NAMALWA (cell line): ENCODE measurements around the gene SHOC2.
A peak's percentile ranks its signal among the peaks of the same experiment; 100 is the strongest.

Experiments used
- DNase-seq: peaks from one replicate; pipeline ENCODE4 v3.0.0-alpha.2; 2015; ENCODE audit warnings: low spot score

SHOC2 gene

DNA sequence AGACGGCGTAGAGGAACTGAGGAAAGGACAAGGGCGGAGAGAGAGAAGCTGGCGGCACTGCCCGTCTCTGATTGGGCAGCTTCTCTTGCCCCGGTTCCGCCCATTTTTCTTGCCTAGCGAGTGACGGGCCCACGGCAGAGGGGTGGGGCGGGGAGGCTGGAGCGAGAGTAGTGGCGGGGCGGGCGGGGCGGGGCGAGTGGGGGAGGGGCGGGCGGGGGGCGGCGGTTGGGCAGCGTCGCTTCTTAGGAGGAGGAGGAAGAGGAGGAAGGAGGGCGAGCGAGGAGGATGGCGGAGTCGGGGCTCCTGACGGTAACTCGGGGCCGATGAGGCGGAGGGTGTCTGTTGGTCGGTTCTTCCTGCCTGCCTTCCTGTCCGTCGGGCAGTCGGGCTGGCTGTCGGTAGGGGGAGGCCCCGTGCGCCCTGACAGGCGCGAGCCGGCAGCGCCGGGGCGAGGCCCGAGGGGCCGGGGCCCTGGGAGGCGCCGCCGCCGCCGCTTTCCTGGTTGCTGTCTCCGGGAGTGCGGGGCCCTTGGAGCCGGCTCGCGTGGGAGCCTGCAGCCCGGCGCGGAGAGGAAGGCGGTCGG lies at the start of gene SHOC2:
Gene SHOC2 (plus strand): TSS at position 256 of the 583 bp plus-strand sequence. CDS start 44,755 bp downstream, outside the sequence.
- DNase-seq: no peak

DNA sequence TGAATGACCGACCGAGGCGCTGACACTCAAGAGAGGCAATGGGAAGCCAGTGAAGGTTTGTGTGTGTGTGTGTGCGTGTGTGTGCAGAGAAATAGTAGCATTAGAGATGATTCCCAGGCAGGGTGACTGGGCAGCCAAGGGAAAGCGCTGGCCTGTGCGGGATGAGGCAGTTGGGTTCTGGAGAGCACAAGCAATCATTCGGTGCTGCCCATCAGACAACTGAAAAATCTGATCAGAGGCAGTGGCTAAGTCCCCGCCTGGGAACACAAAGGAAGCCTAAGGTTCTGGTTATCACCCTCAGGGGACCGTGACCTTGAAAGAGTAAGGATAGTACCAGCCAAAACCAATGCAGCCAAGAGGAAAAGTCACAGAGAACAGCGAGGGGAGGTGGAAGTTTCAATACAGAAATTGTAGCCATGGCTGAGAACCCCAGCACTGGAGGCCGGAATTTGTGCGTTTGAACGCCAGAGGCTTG lies 48.5 kb upstream of the SHOC2 start:
- DNase-seq: no peak

DNA sequence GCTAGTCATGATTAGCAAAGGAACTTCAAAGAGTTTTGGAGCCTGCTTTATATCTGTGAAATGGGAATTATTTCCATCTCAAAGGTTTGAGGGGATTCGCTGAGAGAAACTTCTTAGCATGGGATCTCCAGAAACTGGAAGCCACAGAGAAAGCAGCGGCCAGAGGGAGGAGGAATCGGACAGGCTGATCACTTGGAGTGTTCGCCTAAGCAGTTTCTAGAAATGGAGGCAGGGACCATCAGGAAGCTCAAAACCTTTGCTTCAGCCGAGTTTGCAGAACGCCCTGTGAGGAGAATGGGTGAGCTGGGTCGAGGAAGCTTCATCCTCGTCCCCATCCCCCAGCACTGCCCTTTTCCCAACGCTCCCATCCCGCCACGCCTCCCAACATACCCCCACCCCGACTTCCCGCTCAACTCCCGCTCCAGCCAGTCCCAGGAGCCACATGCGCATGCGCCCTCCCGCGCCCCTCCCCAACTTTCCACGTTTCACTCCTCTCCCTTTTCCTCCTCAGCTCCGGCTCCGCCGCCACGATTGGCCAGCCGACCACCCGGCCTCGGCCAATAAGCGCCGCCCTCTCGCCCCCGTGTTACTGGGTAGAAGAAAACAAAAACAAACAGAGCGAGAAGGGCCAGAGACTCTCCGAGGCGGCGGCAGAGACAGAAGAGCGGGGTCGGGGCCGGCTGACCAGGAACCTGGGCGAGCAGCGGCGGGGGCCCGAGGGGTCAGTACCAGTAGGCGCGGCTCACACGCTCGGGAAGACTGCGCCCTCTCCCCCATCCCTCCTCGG lies 47.9 kb upstream of the SHOC2 start, which contains the start of gene PDCD4:
Gene PDCD4 (plus strand): TSS at position 631 of the 787 bp plus-strand sequence. CDS start 4,100 bp downstream, outside the sequence.
- DNase-seq: peak; percentile 96

DNA sequence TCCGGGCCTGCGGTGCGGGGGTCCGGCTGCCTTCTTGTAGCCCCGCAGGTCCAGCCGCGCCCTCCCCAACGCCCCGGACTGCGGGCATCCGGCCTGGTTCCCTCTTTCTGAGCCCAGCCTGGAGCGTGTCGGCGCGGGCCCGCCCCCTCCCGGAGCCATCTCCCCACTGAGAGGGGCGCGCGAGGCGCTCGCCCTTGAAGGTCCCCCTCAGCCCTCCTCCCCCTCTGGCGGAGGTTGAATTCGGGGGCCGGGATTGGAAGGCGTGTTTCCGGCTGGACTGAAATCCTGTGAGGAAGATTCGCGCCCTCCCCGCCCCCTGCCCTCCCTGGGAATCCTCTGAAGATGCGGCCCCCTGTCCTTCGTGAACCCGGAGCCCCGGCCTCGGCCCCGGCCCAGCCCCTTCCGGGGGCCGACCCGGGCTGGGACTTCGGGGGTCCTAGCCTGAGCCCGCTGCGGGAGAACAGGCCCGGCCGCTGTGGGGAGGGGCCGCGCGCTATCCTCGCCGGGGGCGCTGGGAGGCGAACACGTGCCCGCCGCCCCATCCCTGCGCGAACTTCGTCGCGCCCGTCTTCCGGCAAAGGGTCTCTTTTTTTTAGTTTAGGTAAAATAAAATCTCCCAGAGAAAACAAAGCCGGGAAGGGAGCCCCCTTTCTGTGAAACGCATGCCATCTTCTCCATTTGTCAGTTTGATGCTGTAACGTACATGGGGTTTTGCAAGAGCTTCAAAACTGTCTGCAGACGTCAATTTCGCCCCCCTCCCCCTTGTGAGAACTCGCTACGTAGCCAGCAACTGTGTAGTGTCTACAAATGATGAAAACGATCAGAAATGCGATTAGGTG lies 47.0 kb upstream of the SHOC2 start:
- DNase-seq: peak; percentile 94

DNA sequence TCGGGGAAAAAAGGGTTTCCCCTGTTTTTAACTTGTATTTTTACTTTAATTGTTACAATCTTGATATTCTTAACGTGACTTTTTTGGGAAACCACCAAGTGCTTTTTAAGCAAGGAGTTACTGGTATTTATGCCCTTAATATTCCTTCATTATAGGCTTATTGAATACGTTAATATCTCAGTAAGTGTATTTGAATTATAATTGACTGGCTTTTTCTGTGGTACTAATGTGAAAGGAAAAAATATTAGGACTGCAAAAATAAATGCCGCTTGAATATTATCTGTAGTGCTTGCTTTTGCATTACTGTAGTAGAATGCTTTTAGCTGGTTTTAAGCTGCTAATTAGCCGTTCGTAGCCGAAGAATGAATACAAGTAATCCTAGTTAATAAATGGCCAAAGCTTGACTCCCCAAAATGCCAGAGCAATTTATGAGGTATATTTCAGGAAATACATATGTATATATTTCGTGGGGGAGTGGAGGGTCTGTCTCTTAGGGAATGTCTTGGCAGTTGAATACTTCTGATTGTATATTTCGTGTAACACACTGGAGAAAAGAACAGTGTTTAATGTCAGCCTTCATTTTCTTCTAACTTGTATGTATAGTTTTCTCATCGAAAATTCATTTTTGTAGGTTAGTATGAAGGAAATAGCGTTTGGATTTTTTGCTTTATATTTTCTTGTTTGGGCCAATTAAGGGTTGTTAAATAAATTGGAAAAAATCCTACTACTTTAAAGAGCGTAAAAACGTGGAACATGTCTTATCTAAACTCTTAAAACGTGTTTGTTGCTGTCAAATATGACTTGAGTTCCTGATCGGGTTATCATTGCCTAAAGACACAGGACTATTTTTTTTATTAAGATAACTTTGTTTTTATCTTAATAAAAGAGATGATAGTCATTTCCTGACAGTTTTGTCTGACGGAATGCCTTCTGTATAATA lies 46.1 kb upstream of the SHOC2 start:
- peak; percentile 54 for DNase-seq

DNA sequence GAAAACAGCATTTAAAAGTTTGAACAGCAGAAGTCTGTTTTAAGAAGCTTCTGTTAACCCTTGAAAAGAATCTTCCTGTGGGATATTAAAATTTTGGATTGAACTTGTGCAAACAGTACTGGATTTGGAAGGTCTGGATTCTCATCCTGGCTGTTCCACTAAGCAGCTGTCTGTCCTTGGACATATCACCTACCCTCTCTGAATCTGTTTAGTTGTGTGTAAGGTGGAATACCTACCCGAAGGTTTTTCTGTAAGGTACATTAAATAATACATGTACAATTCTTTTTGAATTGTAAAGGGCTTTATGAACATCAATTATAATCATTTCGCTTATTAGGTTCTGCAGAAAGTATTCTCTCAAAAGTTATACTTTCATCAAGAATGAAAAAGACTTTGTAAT lies 45.5 kb upstream of the SHOC2 start:
- DNase-seq: peak; percentile 27

DNA sequence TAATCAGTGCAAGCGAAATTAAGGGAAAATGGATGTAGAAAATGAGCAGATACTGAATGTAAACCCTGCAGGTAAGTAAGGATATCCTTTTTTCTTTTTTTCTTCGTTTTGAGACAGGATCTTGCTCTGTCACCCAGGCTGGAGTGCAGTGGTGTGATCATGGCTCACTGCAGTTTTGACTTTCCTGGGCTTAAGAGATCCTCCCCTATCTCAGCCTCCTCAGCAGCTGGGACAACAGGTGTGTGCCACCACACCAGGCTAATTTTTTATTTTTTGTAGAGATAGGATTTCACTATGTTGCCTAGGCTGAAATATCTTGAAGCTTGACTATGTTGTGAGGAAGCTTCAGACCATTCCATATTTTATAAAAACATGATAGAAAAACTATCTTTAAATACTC lies 43.4 kb upstream of the SHOC2 start:
- DNase-seq: peak; percentile 29

DNA sequence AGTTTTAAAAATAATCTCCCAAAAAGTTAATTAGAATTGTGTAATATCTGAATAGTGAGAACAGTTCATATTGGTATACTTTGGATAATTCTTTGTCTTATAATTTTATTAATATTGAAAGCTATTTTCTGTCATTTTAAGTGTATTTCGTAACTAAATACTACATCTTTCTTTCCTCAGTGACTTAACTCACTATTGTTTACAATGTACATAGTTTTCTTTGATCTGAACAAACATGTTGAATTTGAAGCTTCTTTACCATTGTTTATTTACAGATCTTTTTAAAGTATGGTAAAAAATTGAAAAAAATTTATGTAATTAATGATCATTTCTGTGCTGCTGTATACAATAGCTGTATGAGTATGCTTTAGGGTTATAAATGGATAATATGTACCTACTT lies 42.6 kb upstream of the SHOC2 start:
- DNase-seq: no peak

DNA sequence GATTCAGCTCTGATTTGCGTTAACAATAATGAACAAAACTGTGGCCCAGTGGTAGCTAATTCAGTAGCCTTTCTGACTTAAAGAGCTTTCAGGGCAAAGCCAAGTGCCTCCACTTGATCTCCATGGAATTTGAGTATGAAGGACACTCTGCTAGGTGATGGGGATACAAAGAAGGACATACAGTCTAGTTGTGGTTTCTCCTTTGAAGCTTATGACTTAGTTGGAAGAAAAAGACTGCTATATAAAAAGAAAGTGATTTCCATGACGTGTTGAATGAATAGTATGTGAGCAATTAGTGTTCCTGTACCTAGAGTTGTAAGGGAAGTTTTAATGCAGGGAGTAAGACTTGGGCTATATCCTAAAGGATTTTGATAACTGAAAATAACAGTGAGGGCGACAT lies 39.4 kb upstream of the SHOC2 start:
- DNase-seq: no peak

- DNase-seq: no peak
These were observed 38.2 kb upstream of the SHOC2 start for GRCh38 chr10:110881247-110881646.

GRCh38 chr10:110881905-110882304 lies 37.5 kb upstream of the SHOC2 start:
- no peak for DNase-seq

DNA sequence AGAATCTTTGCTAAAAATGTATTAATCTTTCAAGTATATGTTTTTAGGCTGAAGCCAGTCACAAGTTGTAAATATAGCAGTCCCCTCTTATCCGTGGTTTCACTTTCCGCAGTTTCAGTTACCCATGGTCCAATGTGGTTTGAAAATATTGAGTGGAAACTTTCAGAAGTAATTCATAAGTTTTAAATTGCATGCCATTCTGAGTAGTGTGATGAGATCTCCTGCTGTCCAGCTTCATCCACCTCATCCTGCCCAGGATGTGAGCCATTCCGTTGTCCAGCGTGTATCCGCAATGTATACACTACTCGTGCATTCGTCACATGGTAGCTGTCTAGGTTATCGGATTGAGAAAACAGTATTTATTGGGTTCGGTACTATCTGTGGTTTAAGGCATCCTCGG lies 35.5 kb upstream of the SHOC2 start:
- no peak for DNase-seq

GRCh38 chr10:110885932-110886674 lies 33.3 kb upstream of the SHOC2 start:
- DNase-seq: no peak

DNA sequence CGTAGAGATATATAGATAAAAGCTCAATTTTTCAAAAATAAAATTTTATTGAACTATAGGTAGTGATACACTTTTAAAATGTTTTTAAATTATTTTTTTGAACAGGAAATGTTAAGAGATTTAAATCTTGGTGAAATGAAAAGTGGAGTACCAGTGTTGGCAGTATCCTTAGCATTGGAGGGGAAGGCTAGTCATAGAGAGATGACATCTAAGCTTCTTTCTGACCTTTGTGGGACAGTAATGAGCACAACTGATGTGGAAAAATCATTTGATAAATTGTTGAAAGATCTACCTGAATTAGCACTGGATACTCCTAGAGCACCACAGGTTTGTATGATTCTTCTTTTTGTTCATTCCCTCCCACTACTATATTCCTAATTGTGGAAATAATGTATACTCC lies 31.8 kb upstream of the SHOC2 start:
- no peak for DNase-seq

- no peak for DNase-seq
These were observed 26.7 kb upstream of the SHOC2 start for GRCh38 chr10:110892602-110893288.

- DNase-seq: peak; percentile 86
These were observed 25.7 kb upstream of the SHOC2 start for GRCh38 chr10:110893559-110894179.

DNA sequence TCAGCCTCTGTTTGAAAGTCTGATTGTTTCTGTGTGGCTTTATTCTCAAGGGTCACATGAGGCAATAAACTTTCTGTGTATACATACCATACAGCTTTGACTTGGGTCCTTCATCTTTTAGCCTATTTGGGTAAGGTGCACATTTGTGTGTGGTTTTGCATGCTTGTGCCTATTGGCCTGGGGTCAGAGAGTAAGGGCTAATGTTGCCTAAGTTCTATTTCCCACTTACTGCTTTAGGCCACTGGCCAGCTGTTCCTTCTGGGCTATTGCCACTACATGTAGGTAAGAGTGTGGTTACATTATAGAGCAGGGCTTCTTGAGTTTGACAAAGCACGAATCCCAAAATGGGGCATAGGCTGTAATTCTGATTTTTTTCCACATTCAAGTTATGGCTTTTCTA lies 22.2 kb upstream of the SHOC2 start:
- no peak for DNase-seq

GRCh38 chr10:110898391-110898790 lies 21.0 kb upstream of the SHOC2 start:
- DNase-seq: no peak

DNA sequence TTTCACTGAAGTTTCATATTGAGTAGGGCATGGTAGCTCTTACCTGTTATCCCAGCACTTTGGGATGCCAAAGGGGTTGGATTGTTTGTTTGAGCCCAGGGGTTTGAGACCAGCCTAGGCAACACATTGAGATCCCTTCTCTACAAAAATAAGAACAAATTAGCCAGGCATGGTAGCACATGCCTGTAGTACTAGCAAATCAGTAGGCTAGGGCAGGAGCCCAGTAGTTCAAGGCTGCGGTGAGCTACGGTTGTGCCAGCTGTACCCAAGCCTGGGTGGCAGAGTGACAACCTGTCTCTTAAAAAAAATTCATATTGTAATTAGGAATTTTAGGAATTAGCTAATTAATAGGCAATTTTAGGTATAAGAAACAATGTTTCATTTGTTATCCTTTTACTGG lies 18.4 kb upstream of the SHOC2 start:
- DNase-seq: no peak
